HepG2 (cell line): Measurements from ENCODE around the gene LGALS14. TPM values are rescaled to one million over a fixed set of nuclear protein-coding genes. Genes with fewer than 3 reads are reported as not detected.

ENCODE experiments used
- BCL6 ChIP-seq: IDR thresholded peaks from 2 replicates; pipeline ENCODE4 v1.6.1; 2016; ENCODE audit warnings: missing genetic modification reagents, missing compliant biosample characterization
- BCLAF1 ChIP-seq: fragments of 450-650 bp; IDR thresholded peaks from 2 replicates; pipeline ENCODE4 v1.6.1; 2017; ENCODE audit warnings: mild to moderate bottlenecking
- EP300 ChIP-seq, 3 experiments: sonication (generic) in 1 of 3; formaldehyde crosslinking in 1 of 3; IDR thresholded peaks; 2 replicates each; pipeline versions ENCODE4 v1.5.1 to v1.6.1; 2011 to 2020; ENCODE audit warnings: low read depth in 2 of 3, low read length in 2 of 3, borderline replicate concordance in 1 of 3, improper control_type of control experiment in 1 of 3, mild to moderate bottlenecking in 1 of 3, missing genetic modification reagents in 1 of 3, moderate library complexity in 1 of 3
- FOSL1 ChIP-seq: sonication (generic); formaldehyde crosslinking; IDR thresholded peaks from 2 replicates; pipeline ENCODE4 v1.9.0; 2021; ENCODE audit warnings: missing genetic modification reagents, borderline replicate concordance
- FOXP4 ChIP-seq: sonication (generic); formaldehyde crosslinking; IDR thresholded peaks from 2 replicates; pipeline ENCODE4 v1.4.0; 2020; ENCODE audit warnings: missing genetic modification reagents
- GATAD2A ChIP-seq: IDR thresholded peaks from 2 replicates; pipeline ENCODE4 v1.6.1; 2016
- HDAC2 ChIP-seq: sonication (generic); formaldehyde crosslinking; IDR thresholded peaks from 2 replicates; pipeline ENCODE4 v1.4.0; 2020; ENCODE audit warnings: missing genetic modification reagents
- LCORL ChIP-seq, 2 experiments: fragments of 450-650 bp in 1 of 2; sonication (generic) in 1 of 2; formaldehyde crosslinking in 1 of 2; IDR thresholded peaks; 2 replicates each; pipeline versions ENCODE4 v1.5.0 to v1.6.1; 2017 to 2020; ENCODE audit warnings: antibody characterized with exemption in 1 of 2, missing genetic modification reagents in 1 of 2
- MAF1 ChIP-seq: sonication (generic); formaldehyde crosslinking; IDR thresholded peaks from 2 replicates; pipeline ENCODE4 v1.5.0; 2020; ENCODE audit warnings: missing genetic modification reagents, borderline replicate concordance
- NBN ChIP-seq: fragments of 450-650 bp; conservative IDR thresholded peaks from 2 replicates; pipeline ENCODE4 v1.6.1; 2017
- NR0B2 ChIP-seq: sonication (generic); formaldehyde crosslinking; IDR thresholded peaks from 2 replicates; pipeline ENCODE4 v1.4.0; 2020; ENCODE audit warnings: mild to moderate bottlenecking, missing genetic modification reagents
- PHF21A ChIP-seq: sonication (generic); formaldehyde crosslinking; IDR thresholded peaks from 2 replicates; pipeline ENCODE4 v1.5.0; 2020; ENCODE audit warnings: mild to moderate bottlenecking, missing genetic modification reagents
- USF2 ChIP-seq, 2 experiments: sonication (generic) in 1 of 2; formaldehyde crosslinking in 1 of 2; IDR thresholded peaks; 2 replicates each; pipeline versions ENCODE4 v1.5.1 to v1.6.1; 2011 to 2020; ENCODE audit warnings: borderline replicate concordance in 1 of 2, low read depth in 1 of 2, low read length in 1 of 2, mild to moderate bottlenecking in 1 of 2, missing genetic modification reagents in 1 of 2, moderate library complexity in 1 of 2
- ZBTB7A ChIP-seq: sonication (generic); formaldehyde crosslinking; IDR thresholded peaks from 2 replicates; pipeline ENCODE4 v1.8.0; 2022; ENCODE audit warnings: mild to moderate bottlenecking, missing genetic modification reagents
- ZNF724P ChIP-seq: sonication (generic); formaldehyde crosslinking; IDR thresholded peaks from 2 replicates; pipeline ENCODE4 v1.8.0; 2022; ENCODE audit warnings: missing genetic modification reagents, borderline replicate concordance
- polyA plus RNA-seq, 8 experiments: library from polyadenylated mRNA; depleted of rRNA in 3 of 8; stranded (reverse) in 7 of 8; unstranded in 1 of 8; fragments of >200 nt; fragmentation: Illumina TruSeq in 4 of 8; extraction: Trizol in 4 of 8; gene quantifications; 2 replicates each; pipeline versions ENCODE4 v1.2.1 to v1.2.3, GENCODE V29; 2011 to 2016; ENCODE audit warnings: low read depth in 4 of 8, missing spikeins in 1 of 8, mixed read lengths in 1 of 8; ENCODE audit not compliant: insufficient read depth in 1 of 8
- total RNA-seq, 5 experiments: library from RNA; depleted of rRNA; stranded (reverse); fragments of >200 nt; fragmentation: Illumina TruSeq; extraction: Trizol; gene quantifications; 2 replicates each; pipeline ENCODE4 v1.2.3, GENCODE V29; 2016; ENCODE audit warnings: low read depth in 1 of 5
- TF ChIP-seq, protein P1 (sequence below): sonication (generic); formaldehyde crosslinking; IDR thresholded peaks from 2 replicates; pipeline ENCODE4 v1.8.0; 2022; ENCODE audit warnings: missing genetic modification reagents, mild to moderate bottlenecking, moderate library complexity, borderline replicate concordance
- TF ChIP-seq, protein P2 (sequence below): IDR thresholded peaks from 2 replicates; pipeline ENCODE4 v1.6.1; 2012; ENCODE audit warnings: inconsistent platforms
- TF ChIP-seq, protein P3 (sequence below): IDR thresholded peaks from 2 replicates; pipeline ENCODE4 v1.6.1; 2016; ENCODE audit warnings: low read depth, borderline replicate concordance

LGALS14 gene
- total and polyA plus RNA-seq, 2 of the 13 experiments (the other 11 are each of a cell fraction or from before 2014, with no cell fraction given): not detected

GRCh38 chr19:39695759-39696158 is 8.5 kb upstream of the LGALS14 start (continued):
- TF ChIP-seq, protein P1, sequence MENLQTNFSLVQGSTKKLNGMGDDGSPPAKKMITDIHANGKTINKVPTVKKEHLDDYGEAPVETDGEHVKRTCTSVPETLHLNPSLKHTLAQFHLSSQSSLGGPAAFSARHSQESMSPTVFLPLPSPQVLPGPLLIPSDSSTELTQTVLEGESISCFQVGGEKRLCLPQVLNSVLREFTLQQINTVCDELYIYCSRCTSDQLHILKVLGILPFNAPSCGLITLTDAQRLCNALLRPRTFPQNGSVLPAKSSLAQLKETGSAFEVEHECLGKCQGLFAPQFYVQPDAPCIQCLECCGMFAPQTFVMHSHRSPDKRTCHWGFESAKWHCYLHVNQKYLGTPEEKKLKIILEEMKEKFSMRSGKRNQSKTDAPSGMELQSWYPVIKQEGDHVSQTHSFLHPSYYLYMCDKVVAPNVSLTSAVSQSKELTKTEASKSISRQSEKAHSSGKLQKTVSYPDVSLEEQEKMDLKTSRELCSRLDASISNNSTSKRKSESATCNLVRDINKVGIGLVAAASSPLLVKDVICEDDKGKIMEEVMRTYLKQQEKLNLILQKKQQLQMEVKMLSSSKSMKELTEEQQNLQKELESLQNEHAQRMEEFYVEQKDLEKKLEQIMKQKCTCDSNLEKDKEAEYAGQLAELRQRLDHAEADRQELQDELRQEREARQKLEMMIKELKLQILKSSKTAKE (CRISPR knock-in tag): peak; percentile 69; the same call in 1 of the 2 replicates
- TF ChIP-seq HDAC2 (CRISPR knock-in tag): no peak; the same call in 1 of the 2 replicates
- TF ChIP-seq ZNF724P (CRISPR knock-in tag): no peak
- TF ChIP-seq, protein P2, sequence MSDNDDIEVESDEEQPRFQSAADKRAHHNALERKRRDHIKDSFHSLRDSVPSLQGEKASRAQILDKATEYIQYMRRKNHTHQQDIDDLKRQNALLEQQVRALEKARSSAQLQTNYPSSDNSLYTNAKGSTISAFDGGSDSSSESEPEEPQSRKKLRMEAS: no peak
- no peak for TF ChIP-seq FOSL1
- 0 out of 2 replicates have a peak, but pooled peaks have one; percentile 25 for TF ChIP-seq PHF21A (CRISPR knock-in tag)
- TF ChIP-seq NR0B2 (CRISPR knock-in tag): no peak
- TF ChIP-seq, protein P3, sequence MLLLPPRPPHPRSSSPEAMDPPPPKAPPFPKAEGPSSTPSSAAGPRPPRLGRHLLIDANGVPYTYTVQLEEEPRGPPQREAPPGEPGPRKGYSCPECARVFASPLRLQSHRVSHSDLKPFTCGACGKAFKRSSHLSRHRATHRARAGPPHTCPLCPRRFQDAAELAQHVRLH (CRISPR knock-in tag): 0 out of 2 replicates have a peak, but pooled peaks have one; percentile 20
- peak in 1 of 2 experiments; percentile 61; a peak in 2 of 4 replicates for TF ChIP-seq EP300 (IDR thresholded peaks at IDR 0.05; ENCODE audit: low read depth in 2 of 2, low read length in 2 of 2)
- TF ChIP-seq EP300 (CRISPR knock-in tag; IDR thresholded peaks at IDR 0.05; ENCODE audit: borderline replicate concordance): no peak
- no peak for TF ChIP-seq MAF1 (CRISPR knock-in tag)
- TF ChIP-seq LCORL (IDR thresholded peaks at IDR 0.05): no peak; the same call in 1 of the 2 replicates
- TF ChIP-seq LCORL (CRISPR knock-in tag; IDR thresholded peaks at IDR 0.05): no peak
- no peak for TF ChIP-seq BCLAF1
- no peak for TF ChIP-seq USF2 (IDR thresholded peaks at IDR 0.05; ENCODE audit: low read depth, low read length)
- no peak for TF ChIP-seq USF2 (CRISPR knock-in tag; IDR thresholded peaks at IDR 0.05; ENCODE audit: borderline replicate concordance)
- TF ChIP-seq GATAD2A (CRISPR knock-in tag): peak; percentile 40
- TF ChIP-seq ZBTB7A: 0 out of 2 replicates have a peak, but pooled peaks have one; percentile 35
- TF ChIP-seq NBN: no peak
- peak; percentile 25; the same call in 1 of the 2 replicates for TF ChIP-seq FOXP4 (CRISPR knock-in tag)
- peak; percentile 94 for TF ChIP-seq BCL6 (CRISPR knock-in tag)
